ENCODE measurements around the gene PTPRF.
"Not testable (repeated sequence)": the region's sequence is repeated elsewhere in the genome, so short reads cannot be mapped to it uniquely, and the experiment has no call there.

DNA sequence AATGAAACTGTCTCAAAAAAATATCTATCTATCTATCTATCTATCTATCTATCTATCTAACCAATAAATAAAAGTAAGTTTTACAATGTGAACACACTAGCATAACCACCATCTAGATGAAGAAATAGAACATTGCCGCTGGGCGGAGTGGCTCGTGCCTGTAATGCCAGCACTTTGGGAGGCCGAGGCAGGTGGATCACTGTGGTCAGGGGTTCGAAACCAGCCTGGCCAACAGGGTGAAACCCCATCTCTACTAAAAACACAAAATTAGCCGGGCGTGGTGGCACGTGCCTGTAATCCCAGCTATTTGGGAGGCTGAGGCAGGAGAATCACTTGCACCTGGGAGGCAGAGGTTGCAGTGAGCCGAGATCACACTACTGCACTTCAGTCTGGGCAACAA is 116.6 kb downstream of the PTPRF start:
- not testable (repeated sequence) for TF ChIP-seq POLR2A (IDR thresholded peaks at IDR 0.05; ENCODE audit: low read length); GATA1 (IDR thresholded peaks at IDR 0.05; ENCODE audit: low read depth, low read length)
